Mesothelial cell of epicardium (in vitro differentiated cells): ENCODE data around the gene PALD1. TPM values are rescaled to one million over a fixed set of nuclear protein-coding genes. Genes with fewer than 3 reads are reported as not detected.

Source experiments
- DNase-seq, 2 experiments: peaks; one replicate each; pipeline ENCODE4 v3.0.0; 2021; ENCODE audit warnings: low spot score in 2 of 2; ENCODE audit not compliant: unreplicated experiment in 2 of 2
- H3K27ac Mint-ChIP-seq: 2 replicates; pipeline ENCODE4 v1.8.0; 2021; ENCODE audit warnings: mixed read lengths
- H3K27me3 Mint-ChIP-seq: 2 replicates; pipeline ENCODE4 v1.8.0; 2021; ENCODE audit warnings: low read depth, mixed read lengths
- H3K36me3 Mint-ChIP-seq: 2 replicates; pipeline ENCODE4 v1.8.0; 2021; ENCODE audit warnings: mixed read lengths
- H3K4me1 Mint-ChIP-seq: 2 replicates; pipeline ENCODE4 v1.8.0; 2021; ENCODE audit warnings: mixed read lengths
- H3K4me3 Mint-ChIP-seq: 2 replicates; pipeline ENCODE4 v1.8.0; 2021; ENCODE audit warnings: mild to moderate bottlenecking, moderate library complexity, mixed read lengths
- H3K9me3 Mint-ChIP-seq: 2 replicates; pipeline ENCODE4 v1.8.0; 2021; ENCODE audit warnings: mixed read lengths
- CTCF ChIP-seq: fragments of 200-600 bp; sonication (generic); IDR thresholded peaks from one replicate; pipeline ENCODE4 v1.5.0; 2021; ENCODE audit warnings: antibody characterized with exemption; ENCODE audit not compliant: unreplicated experiment
- total RNA-seq: library from RNA; stranded (reverse); gene quantifications from 3 replicates; pipeline ENCODE4 v1.2.1, GENCODE V29; 2021

The PALD1 gene
- total RNA-seq, 1 donor from 2014 or later = 4.9 TPM

GRCh38 chr10:70532554-70533188 lies 54.1 kb downstream of the PALD1 start:
- H3K36me3 Mint-ChIP-seq = no peaks in the 10 kb centered on the region
- peaks cover 6% of the 10 kb centered on the region for H3K27me3 Mint-ChIP-seq
- DNase-seq = no peak
- no peak for TF ChIP-seq CTCF
- no peaks in the 10 kb centered on the region for H3K4me1 Mint-ChIP-seq
- no peak overlapping the region for H3K27ac Mint-ChIP-seq
- no peaks in the 10 kb centered on the region for H3K9me3 Mint-ChIP-seq
- H3K4me3 Mint-ChIP-seq = no peak overlapping the region

- no peak for DNase-seq
- Mint-ChIP-seq H3K27ac (no peak overlapping the region), H3K27me3 (peaks cover 6% of the 10 kb centered on the region), H3K4me1 (no peaks in the 10 kb centered on the region), H3K36me3 (no peaks in the 10 kb centered on the region), H3K9me3 (no peaks in the 10 kb centered on the region), H3K4me3 (no peak overlapping the region)
- no peak for TF ChIP-seq CTCF
These were observed 54.6 kb downstream of the PALD1 start for GRCh38 chr10:70533189-70533558.

GRCh38 chr10:70534281-70534680 lies 55.7 kb downstream of the PALD1 start:
- H3K4me3 Mint-ChIP-seq = no peak overlapping the region

GRCh38 chr10:70535001-70535400 lies 56.4 kb downstream of the PALD1 start:
- peak overlapping the region; percentile 51 for H3K27ac Mint-ChIP-seq
- no peaks in the 10 kb centered on the region for H3K36me3 Mint-ChIP-seq
- no peak for DNase-seq
- no peaks in the 10 kb centered on the region for H3K9me3 Mint-ChIP-seq
- TF ChIP-seq CTCF = no peak
- no peak overlapping the region for H3K4me3 Mint-ChIP-seq
- no peaks in the 10 kb centered on the region for H3K4me1 Mint-ChIP-seq
- H3K27me3 Mint-ChIP-seq = peaks cover 6% of the 10 kb centered on the region

More at GRCh38 chr10:70534281-70534680, 55.7 kb downstream of the PALD1 start:
- no peak for TF ChIP-seq CTCF
- H3K27me3 Mint-ChIP-seq = peaks cover 6% of the 10 kb centered on the region
- no peaks in the 10 kb centered on the region for H3K36me3 Mint-ChIP-seq
- H3K9me3 Mint-ChIP-seq = no peaks in the 10 kb centered on the region
- H3K27ac Mint-ChIP-seq = no peak overlapping the region
- no peak for DNase-seq
- no peaks in the 10 kb centered on the region for H3K4me1 Mint-ChIP-seq

GRCh38 chr10:70535451-70535850 lies 56.9 kb downstream of the PALD1 start:
- Mint-ChIP-seq H3K4me1 (no peaks in the 10 kb centered on the region), H3K4me3 (no peak overlapping the region), H3K36me3 (no peaks in the 10 kb centered on the region), H3K9me3 (no peaks in the 10 kb centered on the region), H3K27me3 (peaks cover 6% of the 10 kb centered on the region), H3K27ac (no peak overlapping the region)
- DNase-seq = no peak
- no peak for TF ChIP-seq CTCF
